Karpas-422 (cell line): ENCODE results near the gene APEH. TPM values are rescaled to one million over a fixed set of nuclear protein-coding genes. Genes with fewer than 3 reads are reported as not detected.
A peak's percentile ranks its signal among the peaks of the same experiment; 100 is the strongest.

Experiments used
- DNase-seq: peaks from one replicate; pipeline ENCODE4 v3.0.0-alpha.2; 2015
- H2AFZ ChIP-seq: fragments of 200-600 bp; sonication (generic); 2 replicates; pipeline ENCODE4 v1.6.1; 2014; ENCODE audit warnings: antibody characterized with exemption, low read length, mixed read lengths
- H3K27ac ChIP-seq: fragments of 200-600 bp; sonication (generic); 2 replicates; pipeline ENCODE4 v1.5.1; 2014; ENCODE audit warnings: mild to moderate bottlenecking, low read length, moderate library complexity
- H3K27me3 ChIP-seq: fragments of 200-600 bp; sonication (generic); 2 replicates; pipeline ENCODE4 v1.6.1; 2014; ENCODE audit warnings: low read length, mixed read lengths
- H3K36me3 ChIP-seq: fragments of 200-600 bp; sonication (generic); 2 replicates; pipeline ENCODE4 v1.6.1; 2014; ENCODE audit warnings: low read length, mixed read lengths; ENCODE audit not compliant: insufficient read depth
- H3K4me1 ChIP-seq: fragments of 200-600 bp; sonication (generic); 2 replicates; pipeline ENCODE4 v1.6.1; 2014; ENCODE audit warnings: mild to moderate bottlenecking, low read length, mixed read lengths
- H3K4me2 ChIP-seq: fragments of 200-600 bp; sonication (generic); 2 replicates; pipeline ENCODE4 v1.6.1; 2014; ENCODE audit warnings: low read length, low read depth, mild to moderate bottlenecking; ENCODE audit not compliant: poor library complexity, severe bottlenecking
- H3K4me3 ChIP-seq: fragments of 200-600 bp; sonication (generic); 2 replicates; pipeline ENCODE4 v1.5.1; 2014; ENCODE audit warnings: mild to moderate bottlenecking, antibody characterized with exemption, low read length, mixed read lengths
- H3K79me2 ChIP-seq: fragments of 200-600 bp; sonication (generic); 2 replicates; pipeline ENCODE4 v1.6.1; 2014; ENCODE audit warnings: mild to moderate bottlenecking, low read length, mixed read lengths
- H3K9ac ChIP-seq: fragments of 200-600 bp; sonication (generic); 2 replicates; pipeline ENCODE4 v1.6.0; 2014; ENCODE audit warnings: low read length
- H3K9me2 ChIP-seq: fragments of 200-600 bp; sonication (generic), shearing (Covaris generic); replicated peaks from 2 replicates; pipeline ENCODE4 v1.6.0; 2014; ENCODE audit warnings: mild to moderate bottlenecking, low read length, moderate library complexity; ENCODE audit not compliant: insufficient read depth
- H3K9me3 ChIP-seq: fragments of 300-700, 200-600 bp; sonication (generic); 2 replicates; pipeline ENCODE4 v1.6.1; 2014; ENCODE audit warnings: low read length, mixed read lengths
- H4K20me1 ChIP-seq: fragments of 200-600 bp; sonication (generic); 2 replicates; pipeline ENCODE4 v1.6.1; 2014; ENCODE audit warnings: mild to moderate bottlenecking, antibody characterized with exemption, low read length, low read depth; ENCODE audit not compliant: insufficient read depth
- total RNA-seq: library from RNA; depleted of rRNA; stranded (reverse); fragments of >200 nt; shearing (Covaris generic); gene quantifications from 2 replicates; pipeline ENCODE4 v1.2.3, GENCODE V29; 2014; ENCODE audit warnings: low replicate concordance

Gene APEH
- total RNA-seq, 1 experiment from 2014 or later = 96.3 TPM

- Histone ChIP-seq H3K27ac (no peak overlapping the region), H3K9ac (no peak overlapping the region), H3K4me1 (no peaks in the 10 kb centered on the region), H4K20me1 (no peaks in the 10 kb centered on the region), H3K27me3 (no peaks in the 10 kb centered on the region), H3K4me3 (no peak overlapping the region), H2AFZ (no peak overlapping the region), H3K9me3 (no peaks in the 10 kb centered on the region), H3K79me2 (no peaks in the 10 kb centered on the region), H3K36me3 (no peaks in the 10 kb centered on the region), H3K4me2 (no peak overlapping the region), H3K9me2 (no peaks in the 10 kb centered on the region)
- DNase-seq = peak; percentile 65
Measured at GRCh38 chr3:49701388-49702077, 27.4 kb downstream of the APEH start.

DNA sequence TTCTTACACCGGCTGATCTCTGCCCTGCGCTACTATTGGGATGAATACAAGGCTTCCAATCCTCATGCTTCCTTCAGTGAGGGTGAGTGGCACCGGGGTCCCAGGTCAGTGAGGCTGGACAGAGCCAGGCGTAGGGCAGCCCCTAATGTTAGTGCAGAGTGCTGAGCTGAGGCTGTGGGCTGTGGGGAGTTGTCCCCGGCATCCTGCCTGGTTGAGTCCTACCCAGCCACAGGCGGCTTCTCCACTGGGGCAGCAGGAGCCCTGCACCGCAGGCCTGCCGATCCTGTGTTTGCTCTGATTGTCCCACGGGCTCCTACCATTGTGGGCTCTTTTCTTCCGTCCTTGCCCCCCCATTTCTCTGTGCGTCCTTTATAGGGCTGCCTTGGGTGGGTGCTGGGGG lies 28.5 kb downstream of the APEH start:
- Histone ChIP-seq H3K9me3 (no peaks in the 10 kb centered on the region), H3K4me3 (no peak overlapping the region), H3K79me2 (no peaks in the 10 kb centered on the region), H3K36me3 (no peaks in the 10 kb centered on the region), H3K27ac (no peak overlapping the region), H2AFZ (no peak overlapping the region), H4K20me1 (no peaks in the 10 kb centered on the region), H3K9me2 (no peaks in the 10 kb centered on the region), H3K4me2 (no peak overlapping the region), H3K4me1 (no peaks in the 10 kb centered on the region), H3K9ac (no peak overlapping the region), H3K27me3 (no peaks in the 10 kb centered on the region)
- DNase-seq = no peak

GRCh38 chr3:49703443-49703927 lies 29.3 kb downstream of the APEH start:
- Histone ChIP-seq H3K4me2 (no peak overlapping the region), H2AFZ (no peak overlapping the region), H3K9ac (no peak overlapping the region), H3K4me3 (no peak overlapping the region), H3K36me3 (no peaks in the 10 kb centered on the region), H3K9me3 (no peaks in the 10 kb centered on the region), H3K9me2 (no peaks in the 10 kb centered on the region), H3K27ac (no peak overlapping the region), H3K27me3 (no peaks in the 10 kb centered on the region), H4K20me1 (no peaks in the 10 kb centered on the region), H3K79me2 (no peaks in the 10 kb centered on the region), H3K4me1 (no peaks in the 10 kb centered on the region)
- peak; percentile 87 for DNase-seq

DNA sequence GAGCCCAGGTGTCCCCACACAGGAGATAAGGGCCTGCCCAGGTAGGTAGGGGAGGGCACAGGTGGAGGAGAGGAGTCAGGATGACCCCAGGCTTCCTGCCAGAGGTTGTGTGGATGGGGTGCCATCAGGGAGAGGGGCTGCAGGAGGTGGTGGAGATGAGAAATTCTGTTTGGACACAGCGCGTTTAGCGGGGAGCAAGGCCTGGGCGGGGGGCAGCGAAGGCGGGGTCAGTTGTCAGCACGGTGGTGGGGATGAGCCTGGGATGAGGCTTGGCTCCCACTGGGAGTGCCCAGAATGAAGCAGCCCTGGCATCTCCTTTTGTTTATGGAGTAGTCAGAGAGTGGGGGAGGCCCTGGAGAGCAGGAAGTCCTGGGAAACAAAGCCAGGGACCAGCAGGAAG lies 29.8 kb downstream of the APEH start:
- Histone ChIP-seq H4K20me1 (no peaks in the 10 kb centered on the region), H3K27ac (no peak overlapping the region), H3K9ac (no peak overlapping the region), H3K4me3 (no peak overlapping the region), H3K36me3 (no peaks in the 10 kb centered on the region), H3K4me2 (no peak overlapping the region), H3K9me2 (no peaks in the 10 kb centered on the region), H3K4me1 (no peaks in the 10 kb centered on the region), H3K27me3 (no peaks in the 10 kb centered on the region), H3K79me2 (no peaks in the 10 kb centered on the region), H2AFZ (no peak overlapping the region), H3K9me3 (no peaks in the 10 kb centered on the region)
- no peak for DNase-seq

DNA sequence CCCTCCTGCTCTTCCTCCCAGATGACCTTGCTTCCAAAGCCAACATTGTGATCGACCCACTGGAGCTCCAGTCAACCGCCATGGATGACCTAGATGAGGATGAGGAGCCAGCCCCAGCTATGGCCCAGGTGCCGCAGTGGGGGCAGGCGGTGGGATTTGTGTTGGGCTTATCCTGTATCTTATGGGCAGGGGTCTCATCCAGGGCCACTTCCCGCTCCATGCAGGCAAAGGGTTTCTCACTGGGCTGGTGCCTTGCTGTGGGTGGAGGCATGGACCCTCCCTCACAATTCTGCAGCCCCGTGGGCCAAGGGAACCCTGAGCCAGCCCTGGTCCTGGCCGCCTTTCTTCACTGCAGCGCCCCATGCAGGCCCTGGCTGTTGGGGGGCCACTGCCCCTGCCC lies 30.5 kb downstream of the APEH start:
- Histone ChIP-seq H3K27me3 (no peaks in the 10 kb centered on the region), H3K9me2 (no peaks in the 10 kb centered on the region), H3K4me3 (no peak overlapping the region), H3K9ac (no peak overlapping the region), H3K27ac (no peak overlapping the region), H3K79me2 (no peaks in the 10 kb centered on the region), H3K4me2 (no peak overlapping the region), H2AFZ (no peak overlapping the region), H4K20me1 (no peaks in the 10 kb centered on the region), H3K4me1 (no peaks in the 10 kb centered on the region), H3K9me3 (no peaks in the 10 kb centered on the region), H3K36me3 (no peaks in the 10 kb centered on the region)
- DNase-seq = no peak

- H2AFZ ChIP-seq = no peak overlapping the region
- no peaks in the 10 kb centered on the region for H3K79me2 ChIP-seq
- no peaks in the 10 kb centered on the region for H3K4me1 ChIP-seq
- H3K9ac ChIP-seq = no peak overlapping the region
- no peaks in the 10 kb centered on the region for H3K9me2 ChIP-seq
- no peak overlapping the region for H3K4me3 ChIP-seq
- H3K36me3 ChIP-seq = no peaks in the 10 kb centered on the region
- no peaks in the 10 kb centered on the region for H3K27me3 ChIP-seq
- DNase-seq = no peak
- H3K4me2 ChIP-seq = no peak overlapping the region
- H3K9me3 ChIP-seq = no peaks in the 10 kb centered on the region
- H3K27ac ChIP-seq = no peak overlapping the region
- H4K20me1 ChIP-seq = no peaks in the 10 kb centered on the region
Measured at GRCh38 chr3:49705390-49705960, 31.3 kb downstream of the APEH start.

- Histone ChIP-seq H3K9ac (no peak overlapping the region), H3K36me3 (no peaks in the 10 kb centered on the region), H3K4me1 (no peaks in the 10 kb centered on the region), H2AFZ (no peak overlapping the region), H3K9me2 (no peaks in the 10 kb centered on the region), H3K27ac (no peak overlapping the region), H3K27me3 (no peaks in the 10 kb centered on the region), H3K9me3 (no peaks in the 10 kb centered on the region), H4K20me1 (no peaks in the 10 kb centered on the region), H3K4me2 (no peak overlapping the region), H3K79me2 (no peaks in the 10 kb centered on the region), H3K4me3 (no peak overlapping the region)
- no peak for DNase-seq
Measured at GRCh38 chr3:49706456-49707112, 32.4 kb downstream of the APEH start.

- H3K9me2 ChIP-seq = no peaks in the 10 kb centered on the region
- H3K4me3 ChIP-seq = no peak overlapping the region
- H3K27me3 ChIP-seq = no peaks in the 10 kb centered on the region
- no peak overlapping the region for H3K27ac ChIP-seq
- no peak for DNase-seq
- no peaks in the 10 kb centered on the region for H3K9me3 ChIP-seq
- H3K79me2 ChIP-seq = no peaks in the 10 kb centered on the region
- no peaks in the 10 kb centered on the region for H3K36me3 ChIP-seq
- no peak overlapping the region for H3K9ac ChIP-seq
- H3K4me1 ChIP-seq = no peaks in the 10 kb centered on the region
- no peaks in the 10 kb centered on the region for H4K20me1 ChIP-seq
- H2AFZ ChIP-seq = no peak overlapping the region
- no peak overlapping the region for H3K4me2 ChIP-seq
Measured at GRCh38 chr3:49707113-49707480, 32.9 kb downstream of the APEH start.
